Measurements from ENCODE around the gene MYL2.
A peak's percentile ranks its signal among the peaks of the same experiment; 100 is the strongest.

The MYL2 gene

DNA sequence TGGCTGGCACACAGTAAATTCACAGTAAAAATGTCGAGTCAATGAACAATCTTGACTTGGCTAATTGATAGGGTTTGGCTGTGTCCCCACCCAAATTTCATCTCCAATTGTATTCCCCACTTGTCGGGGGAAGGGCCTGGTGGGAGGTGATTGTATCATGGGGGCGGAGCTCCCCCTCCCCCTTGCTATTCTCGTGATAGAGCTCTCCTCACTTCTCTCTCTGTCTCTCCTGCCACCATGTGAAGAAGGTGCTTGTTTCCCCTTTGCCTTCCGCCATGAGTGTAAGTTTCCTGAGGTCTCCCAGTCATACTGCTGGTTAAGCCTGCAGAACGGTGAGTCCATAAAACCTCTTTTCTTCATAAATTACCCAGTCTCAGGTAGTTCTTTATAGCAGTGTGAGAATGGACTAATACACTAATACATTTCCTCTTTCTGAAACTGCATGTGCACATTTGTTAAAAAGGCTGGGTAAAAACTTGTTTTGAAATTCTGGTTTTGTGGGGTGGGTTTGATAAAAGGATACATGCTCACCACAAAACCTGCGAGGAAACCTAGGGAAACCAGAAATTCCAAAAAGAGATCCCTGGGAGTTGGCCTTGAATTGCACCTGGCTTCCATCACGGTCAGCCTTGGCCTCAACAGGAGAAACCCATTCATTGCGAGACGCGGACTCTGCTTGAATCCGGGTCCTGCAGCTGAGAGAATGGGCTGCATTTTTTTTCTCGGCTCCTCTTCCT, 16.2 kb upstream of the MYL2 start:
- FAIRE-seq (no peak), DNase-seq (ENCODE audit: insufficient read length, low spot score) (no peak)
- no peak for TF ChIP-seq POLR2A (IDR thresholded peaks at IDR 0.05; ENCODE audit: low read depth, low read length)

- FAIRE-seq = no peak
- DNase-seq (ENCODE audit: insufficient read length, low spot score) = no peak
- no peak for TF ChIP-seq POLR2A (IDR thresholded peaks at IDR 0.05; ENCODE audit: low read depth, low read length)
Observed at GRCh38 chr12:110935588-110935987, 15.2 kb upstream of the MYL2 start.

DNA sequence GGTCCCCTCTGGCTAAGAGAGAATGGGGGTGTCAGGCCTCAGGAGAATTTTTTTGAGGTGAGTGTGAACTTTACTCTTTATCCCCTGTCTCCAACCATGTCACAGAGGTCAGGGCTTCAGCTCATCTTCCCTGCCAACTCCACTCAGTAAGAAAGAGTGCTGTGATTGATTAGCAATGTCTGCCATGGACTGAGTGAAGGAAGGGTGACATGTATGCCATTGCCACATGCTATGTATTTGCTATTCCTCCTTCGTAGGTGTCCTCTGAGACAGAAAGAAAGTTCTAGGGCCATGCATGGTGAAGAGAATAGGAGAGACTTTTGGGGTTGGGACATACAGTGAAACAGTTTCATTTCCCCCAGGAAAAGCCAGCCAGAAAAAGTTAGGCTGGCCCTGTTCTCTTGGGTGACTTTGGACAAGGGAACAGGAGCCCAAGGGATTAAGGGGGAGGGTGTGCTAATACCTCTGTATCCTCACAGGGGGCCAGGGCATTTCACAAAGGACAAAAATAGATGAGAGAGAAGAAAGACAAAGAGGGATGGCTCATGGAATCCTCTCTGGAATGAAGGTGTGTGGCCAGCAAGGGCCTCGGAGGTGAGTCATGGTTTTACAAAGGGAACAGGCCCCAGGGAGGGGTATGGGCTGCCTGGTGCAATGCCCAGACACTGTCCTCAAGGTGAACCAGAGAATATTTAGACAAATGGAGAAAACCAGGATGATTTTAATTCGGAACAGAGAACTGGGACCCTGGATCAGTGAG, 13.9 kb upstream of the MYL2 start:
- FAIRE-seq (no peak), DNase-seq (ENCODE audit: insufficient read length, low spot score) (peak; percentile 58)
- TF ChIP-seq POLR2A (IDR thresholded peaks at IDR 0.05; ENCODE audit: low read depth, low read length) = no peak

GRCh38 chr12:110933326-110933974, 13.1 kb upstream of the MYL2 start:
- FAIRE-seq (no peak), DNase-seq (ENCODE audit: insufficient read length, low spot score) (no peak)
- no peak for TF ChIP-seq POLR2A (IDR thresholded peaks at IDR 0.05; ENCODE audit: low read depth, low read length)

DNA sequence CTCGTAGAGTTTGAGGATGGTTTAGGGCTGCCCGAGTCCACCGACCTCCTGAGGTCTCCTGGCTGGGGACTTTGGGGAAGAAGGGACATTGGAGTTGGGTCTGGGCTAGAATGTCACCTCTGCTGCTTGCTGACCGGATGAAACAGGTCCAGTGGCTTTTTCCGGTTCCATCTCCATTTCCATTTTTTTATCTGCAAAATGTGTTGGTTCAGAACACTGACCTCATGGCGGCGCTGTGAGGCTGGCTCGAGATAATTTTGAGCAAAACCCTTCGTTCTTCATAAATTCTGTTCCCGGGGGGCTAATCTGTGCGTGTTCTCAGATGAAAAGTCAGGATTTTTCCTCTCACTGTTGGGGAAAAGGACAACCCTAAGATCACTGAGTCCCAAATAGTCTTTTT, 11.7 kb upstream of the MYL2 start:
- FAIRE-seq (no peak), DNase-seq (ENCODE audit: insufficient read length, low spot score) (no peak)
- no peak for TF ChIP-seq POLR2A (IDR thresholded peaks at IDR 0.05; ENCODE audit: low read depth, low read length)

- FAIRE-seq = no peak
- no peak for DNase-seq (ENCODE audit: insufficient read length, low spot score)
- TF ChIP-seq POLR2A (IDR thresholded peaks at IDR 0.05; ENCODE audit: low read depth, low read length) = no peak
Observed at GRCh38 chr12:110931315-110931728, 10.9 kb upstream of the MYL2 start.

- no peak for TF ChIP-seq POLR2A (IDR thresholded peaks at IDR 0.05; ENCODE audit: low read depth, low read length)
- FAIRE-seq = no peak
Observed at GRCh38 chr12:110930348-110931314, 10.3 kb upstream of the MYL2 start.

DNA sequence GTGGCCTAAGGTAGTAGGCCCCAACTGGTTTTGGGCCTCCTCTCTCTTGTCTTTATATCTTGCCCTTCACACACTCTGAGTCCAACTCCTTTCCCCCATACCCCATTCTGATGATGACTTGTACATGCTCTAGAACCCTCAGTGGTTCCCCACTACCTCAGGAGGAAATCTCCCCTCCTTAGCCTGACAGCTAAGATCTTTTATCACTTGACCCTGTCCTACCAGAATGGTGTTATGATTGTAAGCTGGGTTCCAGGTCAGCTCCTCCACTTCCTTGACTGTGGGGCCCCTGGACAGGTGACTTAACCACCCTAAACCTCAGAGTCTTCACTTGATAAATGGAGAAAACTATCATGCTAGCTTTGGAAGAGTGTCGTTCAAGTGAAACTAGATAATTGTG, 9.4 kb upstream of the MYL2 start:
- FAIRE-seq = no peak

More at GRCh38 chr12:110930348-110931314, 10.3 kb upstream of the MYL2 start:
- DNase-seq (ENCODE audit: insufficient read length, low spot score) = no peak

GRCh38 chr12:110928700-110929099, 8.3 kb upstream of the MYL2 start:
- DNase-seq (ENCODE audit: insufficient read length, low spot score) (no peak), FAIRE-seq (no peak)
- no peak for TF ChIP-seq POLR2A (IDR thresholded peaks at IDR 0.05; ENCODE audit: low read depth, low read length)

More for the DNA sequence above, 9.4 kb upstream of the MYL2 start:
- no peak for DNase-seq (ENCODE audit: insufficient read length, low spot score)
- no peak for TF ChIP-seq POLR2A (IDR thresholded peaks at IDR 0.05; ENCODE audit: low read depth, low read length)

- no peak for DNase-seq (ENCODE audit: insufficient read length, low spot score)
- no peak for FAIRE-seq
- TF ChIP-seq POLR2A (IDR thresholded peaks at IDR 0.05; ENCODE audit: low read depth, low read length) = no peak
Observed at GRCh38 chr12:110927546-110927945, 7.2 kb upstream of the MYL2 start.

- DNase-seq (ENCODE audit: insufficient read length, low spot score) (no peak), FAIRE-seq (no peak)
- no peak for TF ChIP-seq POLR2A (IDR thresholded peaks at IDR 0.05; ENCODE audit: low read depth, low read length)
Observed at GRCh38 chr12:110923692-110924334, 3.4 kb upstream of the MYL2 start.

DNA sequence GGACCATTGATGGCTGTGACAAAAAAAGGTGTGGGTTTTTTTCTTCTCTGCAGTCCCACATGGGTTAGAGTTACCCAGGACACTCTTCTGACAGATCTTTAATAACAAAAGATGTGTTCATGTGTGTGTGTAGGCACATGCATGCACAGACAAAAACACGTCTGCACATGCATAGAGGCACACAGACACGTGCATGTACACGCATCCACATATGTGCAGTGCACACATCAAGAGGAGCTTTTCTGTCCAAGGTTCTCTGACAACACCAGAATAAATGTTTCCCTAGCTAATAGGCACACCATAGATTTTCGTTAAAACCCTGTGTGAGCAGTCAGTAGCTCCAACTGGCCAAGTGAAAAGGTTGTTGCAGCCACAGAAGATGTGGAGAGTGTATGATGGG, 2.8 kb upstream of the MYL2 start:
- TF ChIP-seq POLR2A (IDR thresholded peaks at IDR 0.05; ENCODE audit: low read depth, low read length) = no peak
- FAIRE-seq (no peak), DNase-seq (ENCODE audit: insufficient read length, low spot score) (no peak)

DNA sequence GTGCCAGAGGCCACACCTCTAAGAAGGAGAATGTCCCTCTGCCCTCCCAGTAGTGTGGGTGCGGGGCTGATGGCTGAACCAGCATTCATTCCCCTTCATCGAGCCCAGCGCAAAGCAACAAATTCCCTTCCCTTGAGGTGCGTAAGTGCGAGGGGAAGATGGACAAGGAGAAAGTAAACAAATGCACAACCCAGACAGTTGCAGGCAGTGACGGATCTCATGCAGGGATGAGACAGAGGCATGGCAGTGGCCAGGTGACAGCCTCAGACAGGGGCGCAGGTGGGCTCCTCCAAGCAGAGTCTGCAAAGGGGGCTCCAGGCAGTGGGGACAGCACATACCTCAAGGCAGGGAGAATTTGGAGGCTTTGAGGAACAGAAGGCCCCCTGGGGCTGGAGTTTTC, 2.3 kb upstream of the MYL2 start:
- DNase-seq (ENCODE audit: insufficient read length, low spot score) (no peak), FAIRE-seq (no peak)
- no peak for TF ChIP-seq POLR2A (IDR thresholded peaks at IDR 0.05; ENCODE audit: low read depth, low read length)

Measured in H54 (cell line).